HG03159 (cell line): ENCODE results near the gene HNRNPDL.
"Not testable (repeated sequence)": the region's sequence is repeated elsewhere in the genome, so short reads cannot be mapped to it uniquely, and the experiment has no call there.

Experiments
- ATAC-seq: cut with Tn5 transposase; IDR thresholded peaks from one replicate; pipeline ENCODE4 v1.9.1; 2021; ENCODE audit warnings: mild to moderate bottlenecking, moderate library complexity; ENCODE audit not compliant: unreplicated experiment

HNRNPDL gene

DNA sequence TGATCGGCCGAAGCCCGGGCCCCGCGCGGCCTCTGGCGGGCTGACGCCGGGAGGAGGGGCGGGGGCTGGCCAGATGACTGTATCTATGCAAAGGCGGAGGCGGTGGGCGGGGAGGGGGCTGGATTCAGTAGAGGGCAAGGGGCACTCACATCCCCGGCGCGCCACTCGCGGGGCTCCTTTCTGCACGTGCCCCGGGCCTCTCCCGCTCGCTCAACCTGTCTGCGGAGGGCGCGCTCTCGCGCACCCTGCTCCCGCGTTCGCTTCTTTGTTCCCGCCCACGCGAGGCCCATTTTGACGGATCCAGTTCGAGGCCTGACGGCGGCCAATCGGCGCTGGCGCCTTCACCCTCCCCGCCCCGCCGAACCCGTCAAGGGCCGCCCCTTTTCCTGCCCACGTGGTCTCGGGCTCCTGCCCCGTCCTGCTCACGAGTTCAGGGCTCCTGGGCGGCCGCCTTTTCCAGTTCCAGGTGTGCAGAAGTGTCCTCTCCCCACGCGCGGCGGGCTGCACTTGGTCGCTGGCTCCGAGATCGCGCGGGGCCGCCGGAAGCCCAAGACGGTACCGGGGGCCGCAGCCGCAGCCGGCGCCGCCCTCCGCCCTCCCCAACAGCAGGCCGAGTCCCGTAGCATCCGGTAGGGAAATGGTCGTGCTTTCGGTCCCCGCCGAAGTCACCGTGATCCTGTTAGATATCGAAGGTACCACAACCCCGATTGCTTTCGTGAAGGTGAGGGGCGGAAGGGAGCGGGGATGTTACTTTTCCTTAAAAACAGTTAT, at the start of gene HNRNPDL, which contains the start of gene ENOPH1:
HNRNPDL (minus strand) TSS at position 270 of the 771 bp plus-strand sequence. CDS start 772 bp downstream, outside the sequence.
ENOPH1 (plus strand) TSS at position 398 of the 771 bp plus-strand sequence; CDS start at position 638, 240 bp downstream.
- peak; percentile 71 for ATAC-seq

DNA sequence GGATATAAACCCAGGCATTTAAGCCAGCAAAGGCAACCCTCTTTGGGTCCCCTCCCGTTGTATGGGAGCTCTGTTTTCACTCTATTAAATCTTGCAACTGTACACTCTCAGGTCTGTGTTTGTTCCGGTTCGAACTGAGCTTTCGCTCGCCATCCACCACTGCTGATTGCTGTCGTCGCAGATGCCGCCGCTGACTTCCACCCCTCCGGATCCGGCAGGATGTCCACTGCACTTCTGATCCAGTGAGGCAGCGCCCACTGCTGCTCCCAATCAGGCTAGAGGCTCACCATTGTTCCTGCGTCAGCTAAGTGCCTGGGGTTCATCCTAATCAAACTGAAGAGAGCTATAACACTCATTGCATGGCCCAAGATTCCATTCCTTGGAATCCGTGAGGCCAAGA, 49.3 kb upstream of the HNRNPDL start:
- ATAC-seq, result no peak

DNA sequence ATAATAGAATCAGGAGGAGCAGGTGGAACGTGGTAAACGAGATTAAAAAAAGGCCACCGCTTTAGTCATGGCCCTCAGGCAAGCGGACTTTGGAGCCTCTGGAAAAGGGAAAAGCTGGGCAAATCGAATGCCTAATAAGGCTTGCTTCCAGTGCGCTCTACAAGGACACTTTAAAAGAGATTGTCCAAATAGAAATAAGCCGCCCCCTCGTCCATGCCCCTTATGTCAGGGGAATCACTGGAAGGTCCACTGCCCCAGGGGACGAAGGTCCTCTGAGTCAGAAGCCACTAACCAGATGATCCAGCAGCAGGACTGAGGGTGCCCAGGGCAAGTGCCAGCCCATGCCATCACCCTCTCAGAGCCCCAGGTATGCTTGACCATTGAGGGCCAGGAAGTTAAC, 47.2 kb upstream of the HNRNPDL start:
- not testable (repeated sequence) for ATAC-seq

- not testable (repeated sequence) for ATAC-seq
Measured at GRCh38 chr4:82475931-82476330, 45.7 kb upstream of the HNRNPDL start.

- no peak for ATAC-seq
Measured at GRCh38 chr4:82473621-82474164, 43.4 kb upstream of the HNRNPDL start.

GRCh38 chr4:82473080-82473479, 42.8 kb upstream of the HNRNPDL start:
- not testable (repeated sequence) for ATAC-seq

GRCh38 chr4:82469791-82470345, 39.6 kb upstream of the HNRNPDL start:
- no peak for ATAC-seq

DNA sequence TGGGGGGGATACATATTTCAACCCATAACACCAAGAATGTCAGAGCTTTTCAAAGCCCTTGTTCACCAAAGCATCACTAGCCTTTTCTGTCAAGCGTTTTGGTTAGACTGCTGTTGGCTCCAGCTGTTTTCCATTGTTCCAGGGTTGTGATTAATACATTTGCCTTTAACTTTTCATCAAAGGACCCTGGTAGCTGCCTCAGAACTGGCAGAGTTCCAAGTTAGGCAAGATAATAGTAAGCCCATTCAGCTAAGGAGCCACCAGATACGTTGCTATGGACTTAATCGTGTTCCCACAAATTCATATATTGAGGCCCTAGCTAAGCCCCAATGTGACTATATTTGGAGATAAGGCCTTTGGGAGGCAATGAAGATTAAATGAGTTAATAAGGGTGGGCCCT, 37.2 kb upstream of the HNRNPDL start:
- ATAC-seq, result no peak

DNA sequence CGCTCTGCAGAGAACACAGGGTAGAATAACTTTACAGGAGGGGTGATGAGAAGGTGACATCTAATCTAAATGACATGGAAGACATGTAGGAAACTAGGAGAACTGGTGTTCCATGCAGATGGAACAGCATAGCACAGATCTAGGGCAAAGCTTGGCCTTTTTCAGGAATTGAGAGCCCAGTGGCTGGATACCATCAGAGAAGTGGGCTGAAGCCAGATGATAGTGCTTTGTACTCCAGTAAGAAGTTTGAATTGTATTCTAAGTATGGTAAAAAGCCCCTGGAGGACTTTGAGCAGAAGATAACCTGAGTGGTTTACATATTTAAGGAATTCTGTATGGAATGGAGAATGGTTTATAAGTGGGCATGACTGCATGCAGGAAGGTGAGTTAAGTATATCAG, 33.0 kb upstream of the HNRNPDL start:
- no peak for ATAC-seq

DNA sequence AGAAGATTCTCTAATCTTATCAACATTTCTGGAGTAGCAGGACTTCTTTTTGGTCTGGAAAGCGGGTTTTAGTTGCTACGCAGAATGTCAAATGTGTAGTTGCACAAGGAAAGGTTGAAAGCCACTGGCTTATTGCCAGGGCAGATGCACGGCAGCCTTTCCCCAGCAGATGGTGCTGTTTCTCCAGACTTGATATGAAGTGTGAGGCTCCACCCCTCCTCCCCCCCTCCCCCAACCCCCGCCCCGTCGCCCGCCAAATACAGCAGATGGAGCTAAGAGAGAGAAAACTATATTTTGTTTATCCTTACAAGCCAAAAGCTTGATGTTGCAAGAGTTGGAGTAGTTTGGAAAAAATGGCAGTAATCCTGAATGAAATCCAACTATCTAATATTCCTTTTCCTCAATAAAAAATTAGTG, 32.2 kb upstream of the HNRNPDL start:
- peak; percentile 75 for ATAC-seq

- ATAC-seq, result no peak
Measured at GRCh38 chr4:82461710-82462109, 31.4 kb upstream of the HNRNPDL start.

DNA sequence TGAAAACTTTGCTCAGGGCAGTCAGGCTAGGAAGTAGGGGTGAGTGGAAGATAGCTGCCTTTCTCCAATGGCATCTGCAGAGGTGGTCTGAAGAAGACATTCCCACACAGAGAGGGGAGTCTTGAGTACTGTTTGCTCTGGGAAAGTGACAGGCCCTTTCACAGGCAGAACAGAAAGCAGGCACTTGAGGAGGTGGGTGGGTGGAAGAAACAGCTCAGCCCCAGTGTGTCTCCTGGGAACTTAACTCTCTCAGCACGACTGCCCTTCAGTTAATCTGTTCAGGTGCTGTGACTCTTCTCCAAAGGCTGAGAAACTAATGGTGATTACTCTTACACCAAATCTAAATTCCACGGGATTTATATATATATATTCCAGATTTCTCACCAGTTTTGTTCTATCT, 28.5 kb upstream of the HNRNPDL start:
- no peak for ATAC-seq

- no peak for ATAC-seq
Measured at GRCh38 chr4:82457266-82457665, 27.0 kb upstream of the HNRNPDL start.

- ATAC-seq, result no peak
Measured at GRCh38 chr4:82452026-82452425, 21.8 kb upstream of the HNRNPDL start.

- ATAC-seq, result no peak
Measured at GRCh38 chr4:82450966-82451755, 20.9 kb upstream of the HNRNPDL start.

DNA sequence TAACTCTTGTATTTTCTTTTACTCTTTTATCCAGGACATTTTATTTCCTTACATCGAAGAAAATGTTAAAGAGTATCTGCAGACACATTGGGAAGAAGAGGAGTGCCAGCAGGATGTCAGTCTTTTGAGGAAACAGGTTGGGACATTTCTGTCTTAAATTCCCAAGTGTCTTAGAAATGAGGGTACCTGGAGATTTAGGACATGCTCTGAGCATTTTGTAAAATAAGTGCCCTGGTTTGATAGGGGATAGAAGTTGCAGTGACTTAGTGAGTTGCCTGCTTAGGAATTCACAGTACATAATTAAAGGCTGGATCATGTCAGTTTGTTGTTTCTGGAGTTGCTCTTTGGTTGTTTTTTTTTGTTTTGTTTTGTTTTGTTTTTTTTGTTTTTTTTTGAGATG, 17.6 kb upstream of the HNRNPDL start:
- ATAC-seq, result no peak

DNA sequence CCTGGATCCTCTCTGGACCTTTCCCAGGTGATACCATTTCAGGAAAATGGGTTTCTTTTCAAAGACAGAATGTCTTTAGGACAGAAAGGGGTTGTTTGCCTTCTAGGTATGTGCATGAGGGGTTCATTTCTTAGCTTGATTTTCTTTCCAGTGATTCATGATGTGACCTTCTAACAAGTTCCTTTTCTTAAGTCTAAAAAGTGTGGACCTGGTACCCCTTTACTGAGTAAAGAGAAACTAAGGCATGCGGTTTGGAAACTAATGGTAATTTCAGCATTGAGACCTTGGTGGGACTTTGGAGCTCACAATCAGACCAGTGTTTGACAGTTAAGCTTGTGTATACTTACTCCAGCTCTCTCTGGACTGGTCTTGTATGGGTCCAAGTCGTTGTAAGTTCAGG, 8.8 kb upstream of the HNRNPDL start:
- ATAC-seq, result no peak

- no peak for ATAC-seq
Measured at GRCh38 chr4:82437285-82438005, 7.2 kb upstream of the HNRNPDL start.

GRCh38 chr4:82436780-82437179, 6.5 kb upstream of the HNRNPDL start:
- no peak for ATAC-seq

DNA sequence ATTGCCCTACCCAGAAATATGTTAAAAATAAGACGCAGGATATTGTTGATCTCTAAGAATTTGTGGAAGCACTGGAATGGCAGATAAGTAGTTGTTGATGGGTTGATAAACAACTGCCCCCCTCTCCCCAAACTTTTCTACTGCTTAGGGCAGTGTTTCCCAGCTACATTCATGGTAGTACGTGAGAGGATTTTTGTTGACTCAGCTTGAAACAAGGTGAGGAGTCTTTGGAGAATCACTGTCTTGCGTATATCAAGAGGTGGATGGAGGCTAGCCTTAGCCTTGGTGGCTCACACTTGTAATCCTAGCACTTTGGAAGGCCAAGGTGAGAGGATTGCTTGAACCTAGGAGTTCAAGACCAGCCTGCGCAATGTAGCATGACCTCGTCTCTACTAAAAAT, 5.9 kb upstream of the HNRNPDL start:
- no peak for ATAC-seq

DNA sequence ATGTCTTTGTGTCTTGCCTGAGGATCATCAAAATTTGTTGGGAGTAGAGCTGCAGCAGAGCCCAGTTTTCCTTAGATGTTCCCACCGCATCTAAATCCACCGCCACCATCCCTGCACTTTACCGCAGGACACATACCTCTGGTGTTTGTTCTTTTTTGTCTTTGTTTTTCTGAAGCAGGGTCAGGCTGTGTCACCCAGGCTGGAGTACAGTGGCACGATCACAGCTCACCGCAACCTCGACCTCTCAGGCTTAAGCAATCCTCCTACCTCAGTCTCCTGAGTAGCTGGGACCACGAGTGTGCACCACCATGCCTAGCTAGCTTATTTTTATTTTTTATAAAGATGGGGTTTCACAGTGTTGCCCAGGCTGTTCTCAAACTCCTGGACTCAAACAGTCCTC, 4.7 kb upstream of the HNRNPDL start:
- no peak for ATAC-seq
